ENCODE data around the gene HTATIP2.

GRCh38 chr11:20415432-20415831 is 51.9 kb downstream of the HTATIP2 start:
- TF ChIP-seq REST (IDR thresholded peaks at IDR 0.05; ENCODE audit: unreplicated experiment) (no peak), EZH2 (IDR thresholded peaks at IDR 0.05; ENCODE audit: low read depth, unreplicated experiment) (no peak), CTCF (conservative IDR thresholded peaks at IDR 0.05; ENCODE audit: low read depth in 2 of 2) (no peak)
